Epithelial cell of esophagus (primary cell): ENCODE results near the gene PIWIL4.
A peak's percentile ranks its signal among the peaks of the same experiment; 100 is the strongest.

Experiments
- DNase-seq: peaks from one replicate; pipeline ENCODE4 v3.0.0; 2010; ENCODE audit warnings: low read depth
- H3K4me3 ChIP-seq: 2 replicates; pipeline ENCODE4 v1.5.1; 2011; ENCODE audit warnings: mild to moderate bottlenecking, low read length, control low read depth
- TF ChIP-seq, protein P1 (sequence below): IDR thresholded peaks from 2 replicates; pipeline ENCODE4 v1.5.1; 2011; ENCODE audit warnings: low read depth, mild to moderate bottlenecking, low read length, control low read depth, inconsistent platforms; ENCODE audit not compliant: insufficient read depth; ENCODE audit errors: missing control alignments

PIWIL4 gene

DNA sequence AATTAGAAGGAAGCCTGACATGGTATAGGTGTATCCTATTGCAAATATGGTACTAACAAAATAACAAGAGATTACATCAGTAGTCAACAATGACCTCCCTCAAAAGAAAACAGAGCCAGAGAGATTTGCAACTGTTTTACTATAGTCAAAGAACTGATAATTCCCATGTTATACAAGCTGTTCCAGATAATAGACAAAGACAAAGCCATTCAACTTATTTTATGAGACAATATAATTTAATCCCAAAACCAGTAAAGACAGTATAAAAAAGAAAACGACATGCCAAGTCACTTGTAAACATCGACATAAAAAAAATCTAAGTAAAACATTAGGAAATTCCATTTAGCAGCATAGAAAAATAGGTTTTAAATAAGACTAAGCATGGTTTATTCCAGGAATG is 65.2 kb downstream of the PIWIL4 start:
- no peak overlapping the region for H3K4me3 ChIP-seq
- TF ChIP-seq, protein P1, sequence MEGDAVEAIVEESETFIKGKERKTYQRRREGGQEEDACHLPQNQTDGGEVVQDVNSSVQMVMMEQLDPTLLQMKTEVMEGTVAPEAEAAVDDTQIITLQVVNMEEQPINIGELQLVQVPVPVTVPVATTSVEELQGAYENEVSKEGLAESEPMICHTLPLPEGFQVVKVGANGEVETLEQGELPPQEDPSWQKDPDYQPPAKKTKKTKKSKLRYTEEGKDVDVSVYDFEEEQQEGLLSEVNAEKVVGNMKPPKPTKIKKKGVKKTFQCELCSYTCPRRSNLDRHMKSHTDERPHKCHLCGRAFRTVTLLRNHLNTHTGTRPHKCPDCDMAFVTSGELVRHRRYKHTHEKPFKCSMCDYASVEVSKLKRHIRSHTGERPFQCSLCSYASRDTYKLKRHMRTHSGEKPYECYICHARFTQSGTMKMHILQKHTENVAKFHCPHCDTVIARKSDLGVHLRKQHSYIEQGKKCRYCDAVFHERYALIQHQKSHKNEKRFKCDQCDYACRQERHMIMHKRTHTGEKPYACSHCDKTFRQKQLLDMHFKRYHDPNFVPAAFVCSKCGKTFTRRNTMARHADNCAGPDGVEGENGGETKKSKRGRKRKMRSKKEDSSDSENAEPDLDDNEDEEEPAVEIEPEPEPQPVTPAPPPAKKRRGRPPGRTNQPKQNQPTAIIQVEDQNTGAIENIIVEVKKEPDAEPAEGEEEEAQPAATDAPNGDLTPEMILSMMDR, result no peak
- DNase-seq, result no peak

- no peak overlapping the region for H3K4me3 ChIP-seq
- no peak for DNase-seq
- TF ChIP-seq, protein P1, result no peak
These were observed 67.9 kb downstream of the PIWIL4 start for GRCh38 chr11:94635072-94635471.

- TF ChIP-seq, protein P1, result no peak
- H3K4me3 ChIP-seq, result no peak overlapping the region
- DNase-seq, result no peak
These were observed 69.3 kb downstream of the PIWIL4 start for GRCh38 chr11:94636388-94636949.

GRCh38 chr11:94638301-94638901 is 71.2 kb downstream of the PIWIL4 start:
- no peak overlapping the region for H3K4me3 ChIP-seq
- TF ChIP-seq, protein P1, result no peak
- DNase-seq, result no peak

- no peak overlapping the region for H3K4me3 ChIP-seq
- TF ChIP-seq, protein P1, result no peak
- peak; percentile 47 for DNase-seq
These were observed 71.8 kb downstream of the PIWIL4 start for GRCh38 chr11:94638902-94639373.

GRCh38 chr11:94639901-94640721 is 72.9 kb downstream of the PIWIL4 start:
- no peak for DNase-seq
- H3K4me3 ChIP-seq, result no peak overlapping the region
- TF ChIP-seq, protein P1, result no peak
